HL-60/S4 treated with phorbol 12-myristate 13-acetate at 8.2 ng/mL for 4 days and 3 days (cell line): ENCODE data around the gene JARID2.

Source experiments
- in situ Hi-C: fragments of 300-500 bp; cut with MboI; formaldehyde crosslinking; loops from 2 replicates; pipeline ENCODE4 v1.15.0; 2022; ENCODE audit warnings: low sequenced_read_pairs

JARID2 gene

DNA sequence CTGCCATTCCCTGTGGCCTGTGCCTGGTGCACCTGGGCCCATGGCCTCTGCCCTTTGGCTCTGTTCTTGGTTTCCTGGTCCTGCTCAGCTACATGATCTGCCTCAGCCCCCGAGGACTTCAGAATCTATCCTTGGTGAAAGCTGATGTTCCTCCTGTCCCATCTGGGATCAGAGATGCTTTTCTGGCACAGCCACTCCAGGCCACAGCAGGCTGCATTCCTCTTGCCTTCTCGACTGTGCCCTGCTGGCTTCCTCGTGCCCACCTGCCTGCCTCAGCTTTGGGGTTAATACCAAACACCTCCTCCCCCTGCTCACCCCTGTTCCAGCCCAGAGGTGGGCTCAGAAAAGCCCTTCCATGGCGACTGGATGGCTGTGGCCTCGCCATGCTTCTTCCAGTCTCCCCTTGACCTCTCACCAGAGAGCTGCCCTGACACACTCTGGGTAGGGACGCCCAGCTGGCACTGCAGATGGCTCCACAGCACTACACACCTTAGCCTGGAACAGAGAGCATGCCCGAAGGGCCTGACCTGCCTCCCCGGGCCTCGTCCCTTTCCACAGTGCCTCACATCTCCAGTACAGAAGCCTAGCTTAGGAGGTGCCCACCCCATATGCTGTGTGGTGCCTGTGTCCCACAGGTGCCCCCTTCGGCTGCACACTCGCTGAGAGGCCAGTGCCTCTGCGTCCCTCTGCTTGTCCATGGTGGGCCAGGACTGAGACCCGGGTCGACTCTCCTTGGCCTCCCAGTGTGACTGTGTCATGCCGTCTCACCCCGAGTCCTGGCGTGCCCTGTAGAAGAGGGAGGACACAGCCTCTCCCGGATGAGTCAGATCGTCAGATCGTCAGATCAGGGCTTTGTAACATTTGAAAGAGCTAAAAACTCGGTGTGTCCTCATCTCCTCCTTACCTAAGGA, 268.2 kb downstream of the JARID2 start:
- in situ Hi-C loops, result loop anchor here (25.0 kb wide), 1 partner anchor 98 kb away; no protein-coding TSS in a partner anchor

DNA sequence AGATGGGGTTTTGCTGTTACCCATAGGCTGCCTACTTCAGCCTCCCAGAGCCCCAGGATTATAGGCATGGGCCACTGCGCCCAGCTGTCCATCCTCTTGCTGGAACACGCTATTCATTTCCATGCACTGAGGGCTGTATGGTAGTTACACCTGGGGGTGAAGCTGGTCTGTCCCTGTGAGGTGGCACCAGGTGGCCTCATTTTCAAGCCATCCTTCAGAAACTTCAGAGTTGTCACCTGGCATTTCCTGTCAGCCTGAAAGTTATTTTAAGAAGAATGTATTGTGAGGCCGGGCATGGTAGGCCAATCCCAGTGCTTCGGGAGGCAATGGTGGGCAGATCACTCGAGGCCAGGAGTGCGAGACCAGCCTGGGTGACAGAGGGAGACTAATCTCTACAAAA, 269.4 kb downstream of the JARID2 start:
- in situ Hi-C loops, result loop anchor here (25.0 kb wide), 1 partner anchor 97 kb away; no protein-coding TSS in a partner anchor

DNA sequence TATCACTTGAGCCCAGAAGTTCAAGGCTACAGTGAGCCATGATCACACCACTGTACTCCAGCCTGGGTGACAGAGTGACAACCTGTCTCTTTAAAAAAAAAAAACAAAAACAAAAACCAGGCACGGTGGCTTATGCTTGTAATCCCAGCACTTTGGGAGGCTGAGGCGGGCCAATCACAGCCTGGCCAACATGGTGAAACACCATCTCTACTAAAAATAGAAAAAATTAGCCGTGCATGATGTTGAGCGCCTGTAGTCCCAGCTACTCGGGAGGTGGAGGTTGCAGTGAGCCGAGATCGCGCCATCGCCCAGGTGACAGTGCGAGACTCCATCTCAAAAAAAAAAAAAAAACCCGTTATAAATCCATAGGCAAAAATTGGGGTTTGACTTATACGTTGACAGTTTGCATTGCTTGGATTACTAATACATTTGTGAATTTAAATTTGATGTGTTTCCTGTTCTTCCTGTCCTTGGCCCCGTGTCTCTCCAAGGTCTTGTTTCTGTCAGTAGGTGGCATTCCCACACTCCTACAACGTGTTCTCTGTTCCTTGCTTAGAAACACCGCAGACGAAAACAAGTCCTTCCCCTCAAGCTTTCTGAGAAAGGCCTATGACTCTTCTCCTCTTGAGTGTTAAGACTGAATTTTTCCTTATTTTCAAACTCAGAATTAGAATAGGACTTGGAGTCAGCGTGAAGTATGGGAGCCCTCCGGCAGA, 269.9 kb downstream of the JARID2 start:
- in situ Hi-C loops, result loop anchor here (25.0 kb wide), 1 partner anchor 96 kb away; no protein-coding TSS in a partner anchor

DNA sequence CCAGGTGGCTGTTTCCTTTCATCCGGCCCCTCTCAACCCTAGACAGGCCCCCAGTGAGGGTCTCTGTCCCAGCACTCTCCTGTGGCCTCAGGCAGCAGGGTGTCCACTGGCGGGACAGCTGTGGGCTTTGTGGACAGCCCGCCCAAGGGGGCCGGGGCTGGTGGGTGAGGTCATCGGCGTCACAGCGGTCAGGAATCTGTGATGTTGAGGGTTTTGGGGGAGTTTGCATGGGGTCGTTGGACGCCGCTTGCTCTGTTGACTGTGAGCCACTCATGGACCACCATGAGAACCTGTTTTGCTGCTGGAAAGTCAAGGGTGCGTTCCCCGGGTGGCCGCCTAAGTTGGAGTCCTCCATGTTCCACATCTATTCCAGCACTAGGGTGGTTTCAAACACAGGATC, 270.5 kb downstream of the JARID2 start:
- in situ Hi-C loops, result loop anchor here (25.0 kb wide), 1 partner anchor 96 kb away; no protein-coding TSS in a partner anchor

DNA sequence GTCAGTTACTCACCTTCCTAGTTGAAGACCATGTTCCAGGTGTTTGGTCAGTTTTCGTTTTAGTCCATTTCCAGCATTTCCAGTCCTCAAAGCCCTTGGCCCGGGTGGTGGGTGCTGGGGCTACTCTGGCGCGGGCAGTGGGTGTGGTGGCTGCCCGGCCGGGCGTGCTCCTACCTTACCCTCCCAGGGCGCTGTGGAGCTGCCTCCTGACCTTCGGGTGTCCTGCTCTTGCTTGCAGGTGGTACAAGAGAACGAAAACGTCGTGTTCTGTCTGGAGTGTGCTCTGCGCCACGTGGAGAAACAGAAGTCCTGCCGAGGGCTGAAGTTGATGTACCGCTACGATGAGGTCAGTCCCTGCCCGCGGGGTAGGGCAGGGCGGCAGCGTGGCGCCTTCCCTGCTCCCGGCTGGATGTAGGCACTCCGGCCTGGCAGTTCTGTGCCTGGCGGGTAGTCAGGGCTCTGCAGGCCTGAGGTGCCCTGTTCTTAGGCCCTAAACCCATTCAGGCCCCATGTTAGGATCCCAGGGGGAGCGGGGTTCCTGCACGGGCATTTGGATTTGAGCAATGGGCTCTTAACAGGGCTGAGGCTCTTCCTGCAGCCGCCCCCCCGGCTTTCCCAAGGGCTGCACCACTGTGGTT, 271.2 kb downstream of the JARID2 start:
- in situ Hi-C loops, result loop anchor here (25.0 kb wide), 1 partner anchor 95 kb away; no protein-coding TSS in a partner anchor

DNA sequence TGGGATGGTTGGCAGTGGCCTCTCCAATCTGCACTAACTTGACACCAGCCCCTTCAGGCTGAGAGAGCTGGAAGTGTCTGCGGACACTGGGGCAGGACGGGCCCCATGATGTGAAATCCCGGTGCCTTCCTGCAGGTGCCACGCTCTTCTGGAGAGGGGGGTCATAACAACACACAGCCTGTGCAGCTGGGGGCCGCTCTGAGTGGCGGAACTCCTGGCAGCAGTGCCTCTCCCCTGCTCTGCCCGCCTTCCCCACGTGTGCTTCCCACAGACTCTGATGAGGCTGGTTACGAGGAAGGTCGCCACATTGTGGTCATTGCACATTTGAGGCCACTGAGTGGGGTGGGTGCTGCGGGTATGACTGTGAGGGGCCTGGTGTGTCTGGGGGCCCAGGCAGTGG, 271.7 kb downstream of the JARID2 start:
- in situ Hi-C loops, result loop anchor here (25.0 kb wide), 1 partner anchor 95 kb away; no protein-coding TSS in a partner anchor

DNA sequence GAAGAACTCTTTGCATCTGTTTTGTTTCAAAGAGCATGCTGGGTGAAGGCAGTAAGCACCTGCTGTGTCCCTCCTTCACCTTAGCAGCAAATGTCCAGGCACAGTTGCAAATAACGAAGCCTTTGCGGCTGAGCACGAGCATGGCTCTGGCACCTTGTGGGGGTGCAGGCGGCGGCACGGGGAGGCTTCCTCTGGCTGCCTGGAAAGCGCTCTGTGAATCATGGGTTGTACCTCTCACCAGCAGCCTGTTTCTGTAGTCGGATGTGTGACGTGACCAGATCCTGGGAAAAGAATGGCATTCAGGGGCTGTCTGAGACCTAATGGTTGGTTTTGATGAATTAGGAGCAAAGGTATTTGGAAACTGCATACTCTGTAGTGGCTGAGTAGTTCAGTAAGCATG, 272.2 kb downstream of the JARID2 start:
- in situ Hi-C loops, result loop anchor here (25.0 kb wide), 1 partner anchor 94 kb away; no protein-coding TSS in a partner anchor

DNA sequence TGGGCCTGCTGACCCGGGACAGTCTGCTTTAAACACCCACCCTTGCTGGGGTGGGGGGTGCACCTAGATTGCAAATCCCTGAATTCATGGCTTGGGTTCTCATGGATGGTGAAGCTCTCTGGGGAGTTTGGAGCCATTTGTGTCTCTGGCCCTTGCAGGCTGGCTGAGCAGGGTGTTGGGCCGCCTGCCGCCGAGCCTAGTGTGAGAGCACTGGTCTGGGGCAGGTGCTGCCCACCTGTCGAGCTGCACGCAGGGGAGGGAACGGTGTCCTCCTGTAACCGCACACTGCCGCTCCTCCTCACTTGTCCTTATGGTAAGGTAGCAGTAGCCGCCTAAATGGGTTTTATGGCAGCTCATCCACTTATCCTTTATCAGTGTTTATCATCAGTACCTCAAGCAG, 273.0 kb downstream of the JARID2 start:
- in situ Hi-C loops, result loop anchor here (25.0 kb wide), 1 partner anchor 93 kb away; no protein-coding TSS in a partner anchor

DNA sequence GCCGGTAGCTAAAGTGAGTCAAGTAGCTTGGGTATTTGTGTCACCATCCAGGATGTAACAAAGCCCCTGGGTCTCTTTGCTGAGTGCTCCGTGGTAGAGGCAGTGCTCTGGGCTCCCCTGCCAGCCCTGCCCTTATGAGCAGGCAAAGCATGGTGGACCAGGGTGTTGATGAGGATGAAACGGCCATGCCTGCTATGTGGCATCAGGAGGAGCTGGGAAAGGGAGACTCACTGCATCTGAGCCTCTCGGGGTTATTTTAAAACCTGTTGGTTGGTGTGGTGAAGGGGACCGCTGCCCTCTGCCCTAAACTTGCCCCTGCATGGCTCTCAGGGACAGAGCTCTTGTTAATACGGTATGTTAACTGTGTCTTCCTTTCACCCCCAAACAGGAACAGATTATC, 273.8 kb downstream of the JARID2 start:
- in situ Hi-C loops, result loop anchor here (25.0 kb wide), 1 partner anchor 93 kb away; no protein-coding TSS in a partner anchor

DNA sequence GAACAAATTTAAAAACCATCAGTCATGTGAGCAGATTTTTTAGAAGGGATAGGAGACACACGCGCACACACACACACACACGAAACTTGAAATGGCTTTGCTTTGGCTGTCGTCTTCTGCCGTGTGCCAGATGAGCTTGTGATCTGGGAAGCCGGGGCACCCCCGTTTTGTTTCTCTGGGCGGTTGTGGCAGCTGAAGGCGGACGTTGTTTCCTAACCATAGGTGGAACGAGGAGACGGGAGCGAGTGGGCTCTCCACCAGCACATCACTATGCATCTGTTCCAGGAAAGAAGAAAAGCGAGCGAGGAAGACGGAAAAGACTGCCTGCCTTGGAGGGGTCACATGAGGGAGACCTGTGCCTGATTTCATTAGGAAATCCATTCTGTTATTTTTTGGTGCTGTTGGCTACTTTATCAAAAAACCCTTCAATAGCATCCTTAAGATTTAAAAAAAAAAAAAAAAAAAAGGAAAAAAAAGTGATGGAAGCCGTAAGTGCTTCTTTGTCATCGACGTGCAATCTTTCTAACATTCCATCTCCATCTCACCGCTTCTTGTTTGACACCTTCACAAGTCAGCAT, 274.8 kb downstream of the JARID2 start:
- in situ Hi-C loops, result loop anchor here (25.0 kb wide), 1 partner anchor 92 kb away; no protein-coding TSS in a partner anchor

DNA sequence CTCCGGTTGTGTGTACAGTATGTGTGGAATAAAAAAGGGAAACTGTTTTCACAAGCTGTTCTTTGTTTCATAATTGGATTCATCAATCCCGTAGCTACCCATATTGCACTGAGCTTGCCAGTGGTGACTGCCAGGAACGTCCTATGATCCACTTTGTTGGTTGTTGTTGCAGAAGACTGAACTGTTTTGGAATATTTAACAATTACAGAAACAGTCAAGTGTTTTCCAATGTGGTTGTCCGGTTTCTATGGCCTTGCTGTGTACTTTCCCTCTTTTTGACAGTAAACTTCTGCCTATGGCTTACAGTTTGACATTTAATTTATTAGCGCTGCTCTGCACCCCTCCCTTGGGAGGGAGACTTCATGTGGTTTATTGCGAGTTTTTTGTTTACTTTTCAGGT, 275.7 kb downstream of the JARID2 start:
- in situ Hi-C loops, result loop anchor here (25.0 kb wide), 1 partner anchor 91 kb away; no protein-coding TSS in a partner anchor

DNA sequence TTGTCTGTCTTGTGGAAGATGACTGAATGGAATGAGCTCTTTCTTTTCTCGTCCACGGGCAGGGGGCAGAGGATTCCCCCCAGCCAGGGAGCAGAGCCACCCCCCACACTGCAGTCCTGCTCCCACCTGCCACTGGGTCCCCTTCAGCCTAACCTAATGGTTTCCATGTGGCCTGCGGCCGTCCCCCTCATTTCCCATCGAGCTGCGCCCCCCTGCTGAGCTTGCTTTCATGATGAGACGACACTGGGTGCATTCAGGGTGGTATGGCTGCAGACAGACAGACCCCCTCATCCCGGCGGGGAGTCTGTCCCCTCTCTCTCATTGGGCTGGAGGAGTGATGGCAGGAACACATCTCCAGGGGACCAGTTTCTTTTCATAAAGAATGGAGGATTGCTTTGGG, 276.2 kb downstream of the JARID2 start:
- in situ Hi-C loops, result loop anchor here (25.0 kb wide), 1 partner anchor 90 kb away; no protein-coding TSS in a partner anchor

DNA sequence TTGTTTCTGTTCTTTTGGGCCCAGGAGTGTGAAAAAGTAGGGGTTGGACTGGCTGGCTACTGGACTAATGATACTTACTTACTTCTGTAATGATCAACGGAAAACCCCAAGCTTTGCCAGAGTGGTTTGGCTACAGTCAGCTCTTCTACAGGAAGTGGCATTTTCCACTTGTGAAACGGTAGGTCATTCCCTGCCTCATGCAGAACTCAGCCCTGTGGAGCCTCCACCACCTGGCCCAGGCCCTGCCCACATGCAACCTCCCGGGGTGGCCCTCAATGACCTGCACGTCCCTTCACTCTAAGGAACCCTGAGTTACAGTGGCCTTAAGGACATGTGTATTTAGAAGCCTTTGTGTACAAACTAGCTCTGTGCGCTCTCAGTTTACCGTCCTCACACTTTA, 276.6 kb downstream of the JARID2 start:
- in situ Hi-C loops, result loop anchor here (25.0 kb wide), 1 partner anchor 90 kb away; no protein-coding TSS in a partner anchor

DNA sequence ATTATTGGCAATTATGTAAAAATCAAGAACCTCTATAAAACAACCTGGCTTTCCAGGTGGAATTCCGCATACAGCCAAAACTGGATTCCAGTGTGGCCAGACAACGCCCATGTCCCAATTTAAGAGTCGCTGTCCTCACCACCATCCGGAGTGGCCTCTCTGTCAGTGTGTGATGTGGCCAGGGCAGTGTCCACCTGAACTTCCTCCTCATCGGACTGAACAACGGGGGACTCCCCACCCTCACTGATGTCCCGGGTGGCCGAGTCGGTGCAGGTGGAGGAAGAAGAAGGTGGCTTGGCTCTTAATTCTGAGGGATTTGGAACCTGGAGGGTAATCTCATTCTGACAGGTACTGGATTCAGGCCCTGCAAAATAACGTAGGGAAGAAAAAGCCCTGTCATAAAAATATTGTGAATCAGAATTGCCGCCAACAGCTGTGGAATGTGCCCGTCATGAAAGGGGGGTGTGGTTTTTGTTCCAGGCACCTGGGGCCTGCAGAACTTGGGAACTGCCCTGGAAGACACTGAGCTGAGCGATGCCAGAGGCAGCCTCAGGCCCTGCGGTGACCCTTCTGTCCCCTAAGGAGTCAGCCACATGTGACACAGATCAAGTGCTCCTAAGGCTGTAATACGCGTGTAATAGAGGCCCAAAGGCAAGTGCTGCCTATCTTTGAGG, 277.1 kb downstream of the JARID2 start:
- in situ Hi-C loops, result loop anchor here (25.0 kb wide), 1 partner anchor 89 kb away; no protein-coding TSS in a partner anchor

DNA sequence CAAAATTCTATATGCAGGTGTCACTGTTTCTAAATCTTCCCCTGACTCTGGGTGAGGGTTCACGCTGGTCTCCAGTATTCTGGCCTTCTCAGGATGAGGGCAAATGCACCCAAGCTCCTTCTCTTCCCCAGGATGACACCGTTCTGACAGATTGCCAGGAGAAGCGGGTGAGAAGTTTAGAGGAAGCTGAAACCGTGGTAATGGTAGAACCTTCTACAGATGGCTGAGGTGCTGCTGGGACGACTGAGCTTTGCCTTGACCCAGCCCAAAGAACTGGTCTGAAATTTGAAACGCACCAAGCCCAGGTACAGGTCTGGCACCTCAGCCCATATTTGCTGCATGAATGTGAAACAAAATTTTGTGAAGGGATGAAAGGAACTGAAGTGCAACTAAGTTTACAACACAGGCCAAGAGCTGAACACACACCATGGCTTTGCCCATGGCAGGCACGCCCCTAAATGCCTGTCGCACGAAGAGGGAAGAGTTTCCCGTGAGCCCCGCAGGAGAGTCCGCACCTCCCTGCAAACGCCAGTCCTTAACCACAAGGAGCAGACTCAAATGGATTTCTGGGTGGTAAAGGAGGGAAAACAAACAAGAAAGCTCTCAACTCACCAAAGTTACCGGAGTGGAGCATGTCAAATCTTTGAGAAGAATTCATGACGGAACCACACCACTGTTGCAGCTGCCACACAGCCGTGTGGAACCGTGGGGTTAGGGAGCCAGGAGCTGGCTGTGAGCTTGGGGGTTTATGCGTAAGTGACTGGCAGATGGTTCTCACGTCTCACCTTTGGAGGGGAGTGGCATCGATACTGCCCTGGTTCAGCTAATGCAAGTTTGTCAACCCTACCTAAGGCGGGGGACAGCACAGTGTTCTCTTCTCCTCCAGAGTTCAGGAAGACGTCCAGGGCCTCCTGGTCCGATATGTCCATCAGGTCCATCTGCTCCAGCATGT, 278.1 kb downstream of the JARID2 start:
- in situ Hi-C loops, result loop anchor here (25.0 kb wide), 1 partner anchor 88 kb away; no protein-coding TSS in a partner anchor

DNA sequence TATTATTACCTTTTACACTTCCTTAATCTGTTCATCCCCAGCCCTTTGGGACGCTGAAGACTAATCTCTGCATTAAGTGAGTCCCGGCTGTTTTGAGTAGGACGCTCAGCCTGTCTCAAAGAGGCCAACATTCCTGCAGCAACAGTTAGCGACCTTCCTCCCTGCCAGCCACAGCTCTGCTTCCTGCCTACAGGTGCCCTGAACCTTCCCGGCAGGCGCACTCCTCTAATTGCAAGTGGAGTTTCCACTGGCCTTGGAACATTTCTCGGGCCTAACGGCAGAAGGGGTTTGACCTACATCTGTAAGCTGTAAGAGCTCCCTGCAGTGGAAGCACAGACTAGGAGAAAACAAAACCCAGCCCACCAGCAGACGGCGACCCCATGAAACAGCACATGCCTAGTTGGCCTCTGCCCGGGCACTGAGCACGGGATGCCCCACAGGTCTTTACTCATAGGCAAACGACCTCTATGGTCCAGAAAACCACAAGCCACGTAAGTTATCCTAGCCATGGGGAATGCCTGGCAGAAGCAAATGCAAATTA, 279.1 kb downstream of the JARID2 start:
- in situ Hi-C loops, result loop anchor here (25.0 kb wide), 1 partner anchor 87 kb away; no protein-coding TSS in a partner anchor

DNA sequence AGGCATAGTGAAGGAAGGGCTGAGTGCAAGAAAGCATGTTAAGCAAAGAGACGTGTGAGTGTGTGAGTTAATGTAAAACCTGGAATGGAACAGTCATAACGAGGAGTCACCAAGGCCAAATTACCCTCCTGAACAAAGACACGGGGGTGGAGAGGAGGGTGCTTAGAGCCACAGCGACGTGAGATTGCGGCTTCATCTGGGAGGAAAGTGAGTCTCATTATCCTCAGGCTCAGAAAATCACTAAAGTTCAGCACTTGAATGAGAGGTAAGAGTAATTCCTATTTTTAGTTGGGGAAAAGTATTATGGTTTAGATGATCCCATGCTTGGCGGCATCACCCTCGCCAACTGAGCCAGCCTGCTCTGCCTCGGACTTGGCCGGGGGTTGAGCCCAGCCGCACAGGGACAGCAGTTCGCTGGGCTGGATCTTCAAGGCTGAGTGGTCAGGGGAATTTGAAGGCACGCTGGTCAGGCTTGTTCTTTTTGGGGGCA, 280.4 kb downstream of the JARID2 start:
- in situ Hi-C loops, result no loop called here
